22Rv1 (cell line): Measurements from ENCODE around the gene FAM107B.

ENCODE experiments used
- H3K27ac ChIP-seq: fragments of 450-650 bp; 2 replicates; pipeline ENCODE4 v1.5.1; 2017
- CTCF ChIP-seq: fragments of 450-650 bp; IDR thresholded peaks from 2 replicates; pipeline ENCODE4 v1.5.1; 2017; ENCODE audit warnings: mild to moderate bottlenecking
- ZFX ChIP-seq: fragments of 450-650 bp; IDR thresholded peaks from 2 replicates; pipeline ENCODE4 v1.6.1; 2017; ENCODE audit warnings: antibody characterized with exemption, borderline replicate concordance

Gene FAM107B

GRCh38 chr10:14587540-14588083 lies 187.1 kb downstream of the FAM107B start:
- H3K27ac ChIP-seq: no peak overlapping the region
- TF ChIP-seq ZFX (no peak), CTCF (no peak)

GRCh38 chr10:14586901-14587300 lies 187.8 kb downstream of the FAM107B start:
- H3K27ac ChIP-seq: no peak overlapping the region
- TF ChIP-seq ZFX (no peak), CTCF (no peak)

- H3K27ac ChIP-seq: peak overlapping the region; percentile 25; the same call in 1 of the 2 replicates
- TF ChIP-seq CTCF (no peak), ZFX (no peak)
Observed at GRCh38 chr10:14585287-14586193, 189.2 kb downstream of the FAM107B start.

- TF ChIP-seq ZFX: no peak
- no peak for TF ChIP-seq CTCF
- H3K27ac ChIP-seq: no peak overlapping the region
Observed at GRCh38 chr10:14584661-14585060, 190.0 kb downstream of the FAM107B start.

- TF ChIP-seq ZFX (no peak), CTCF (no peak)
- H3K27ac ChIP-seq: no peak overlapping the region
Observed at GRCh38 chr10:14583967-14584366, 190.7 kb downstream of the FAM107B start.

- no peak overlapping the region for H3K27ac ChIP-seq
- TF ChIP-seq ZFX (no peak), CTCF (no peak)
Observed at GRCh38 chr10:14583252-14583651, 191.4 kb downstream of the FAM107B start.

GRCh38 chr10:14581553-14582321 lies 193.0 kb downstream of the FAM107B start:
- TF ChIP-seq ZFX: no peak
- no peak for TF ChIP-seq CTCF
- no peak overlapping the region for H3K27ac ChIP-seq
